HPDE6-E6E7 (cell line): Measurements from ENCODE around the gene EFNA5.
A peak's percentile ranks its signal among the peaks of the same experiment; 100 is the strongest.

Source experiments
- DNase-seq: peaks from one replicate; pipeline ENCODE4 v3.0.0; 2011; ENCODE audit warnings: missing footprints; ENCODE audit errors: extremely low spot score

The EFNA5 gene

GRCh38 chr5:107486489-107486888 is 184.2 kb downstream of the EFNA5 start:
- peak; percentile 53 for DNase-seq

- DNase-seq, result no peak
Measured at GRCh38 chr5:107485184-107485583, 185.6 kb downstream of the EFNA5 start.

- DNase-seq, result no peak
Measured at GRCh38 chr5:107484281-107484680, 186.5 kb downstream of the EFNA5 start.

GRCh38 chr5:107483231-107484024 is 187.3 kb downstream of the EFNA5 start:
- DNase-seq, result no peak

- DNase-seq, result no peak
Measured at GRCh38 chr5:107478068-107478641, 192.6 kb downstream of the EFNA5 start.

- DNase-seq, result no peak
Measured at GRCh38 chr5:107477492-107477891, 193.2 kb downstream of the EFNA5 start.

- no peak for DNase-seq
Measured at GRCh38 chr5:107476783-107477182, 194.0 kb downstream of the EFNA5 start.

- DNase-seq, result no peak
Measured at GRCh38 chr5:107474716-107475489, 195.8 kb downstream of the EFNA5 start.

GRCh38 chr5:107474361-107474715 is 196.4 kb downstream of the EFNA5 start:
- DNase-seq, result no peak

- no peak for DNase-seq
Measured at GRCh38 chr5:107472620-107473064, 198.1 kb downstream of the EFNA5 start.

GRCh38 chr5:107470295-107470582 is 200.5 kb downstream of the EFNA5 start:
- DNase-seq, result no peak

- peak; percentile 59 for DNase-seq
Measured at GRCh38 chr5:107469485-107470294, 201.0 kb downstream of the EFNA5 start.

GRCh38 chr5:107469064-107469463 is 201.7 kb downstream of the EFNA5 start:
- DNase-seq, result no peak

GRCh38 chr5:107468276-107468675 is 202.5 kb downstream of the EFNA5 start:
- DNase-seq, result no peak

GRCh38 chr5:107467137-107467932 is 203.4 kb downstream of the EFNA5 start:
- DNase-seq, result no peak

- DNase-seq, result peak; percentile 82
Measured at GRCh38 chr5:107466233-107466769, 204.4 kb downstream of the EFNA5 start.

GRCh38 chr5:107464876-107465275 is 205.9 kb downstream of the EFNA5 start:
- DNase-seq, result no peak

- no peak for DNase-seq
Measured at GRCh38 chr5:107464416-107464815, 206.3 kb downstream of the EFNA5 start.

- no peak for DNase-seq
Measured at GRCh38 chr5:107463731-107464130, 207.0 kb downstream of the EFNA5 start.

GRCh38 chr5:107461770-107462169 is 209.0 kb downstream of the EFNA5 start:
- DNase-seq, result no peak

GRCh38 chr5:107460789-107461188 is 209.9 kb downstream of the EFNA5 start:
- no peak for DNase-seq
